CD4-positive, alpha-beta T cell treated with Interferon gamma for 1 hour (primary cell): ENCODE measurements around the gene BMPR1B.

Source experiments
- DNase-seq: peaks from one replicate; pipeline ENCODE4 v3.0.0-alpha.2; 2020

The BMPR1B gene

GRCh38 chr4:95204267-95204844 is 446.6 kb downstream of the BMPR1B start:
- DNase-seq: no peak

DNA sequence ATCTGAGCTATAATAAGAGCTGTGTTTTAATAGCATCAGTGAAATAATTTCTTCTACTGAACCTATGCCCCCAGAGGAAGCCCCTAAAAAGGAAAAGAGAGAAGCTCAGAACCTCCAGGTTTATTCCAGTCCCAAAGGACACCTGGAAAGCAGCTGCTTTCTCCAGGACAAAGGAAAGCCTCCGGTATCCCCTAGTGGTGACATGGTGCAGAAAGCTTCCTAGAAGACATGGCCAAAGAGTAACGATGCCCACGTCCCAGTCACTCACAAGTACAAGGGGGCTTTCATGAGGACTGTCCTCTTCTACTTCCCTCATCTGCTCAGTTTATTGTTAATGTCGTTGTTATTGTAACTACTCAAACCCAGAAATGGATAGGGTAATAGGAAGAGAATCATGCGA is 447.1 kb downstream of the BMPR1B start:
- DNase-seq: no peak
